ENCODE results near the gene ATE1.
A peak's percentile ranks its signal among the peaks of the same experiment; 100 is the strongest.
"Not testable (repeated sequence)": the region's sequence is repeated elsewhere in the genome, so short reads cannot be mapped to it uniquely, and the experiment has no call there.

Gene ATE1

DNA sequence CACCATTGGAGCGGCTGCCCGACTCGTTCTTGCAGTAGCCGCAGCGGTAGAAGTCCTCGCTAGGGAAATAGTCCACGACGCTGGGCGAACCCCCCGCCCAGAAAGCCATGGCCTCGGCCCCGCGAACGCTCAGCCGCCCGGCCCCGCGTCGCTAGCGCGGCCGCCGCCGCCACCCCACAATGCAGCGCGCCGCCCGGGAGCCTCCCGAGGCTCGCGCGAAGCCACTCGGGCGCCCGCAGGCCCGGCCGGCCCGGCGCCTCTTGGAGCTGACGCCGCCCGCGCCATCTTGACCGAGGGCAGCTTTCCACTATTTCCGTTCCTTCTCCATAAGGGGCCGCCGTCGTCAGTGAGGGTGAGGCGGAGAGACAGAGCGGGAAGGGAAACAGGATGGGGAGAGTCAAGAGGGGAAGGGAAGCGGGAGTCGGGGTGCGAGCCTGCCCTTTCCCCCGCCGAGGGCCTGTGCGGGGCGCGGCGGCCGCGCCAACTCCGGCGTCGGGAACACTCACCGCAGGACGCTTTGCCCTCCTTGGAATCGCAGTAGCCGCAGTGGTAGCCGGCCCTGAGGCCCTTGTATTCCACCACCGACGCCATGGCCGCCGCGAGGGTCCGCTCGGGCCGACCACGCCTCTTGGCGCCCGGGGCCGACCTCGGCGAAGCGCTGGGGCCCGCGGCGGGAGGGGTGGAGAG, at the start of gene ATE1:
TSS of gene ATE1 (minus strand) at position 191 of the 687 bp plus-strand sequence. CDS start at position 109, 82 bp downstream.
- DNase-seq: peak; percentile 72

- DNase-seq: no peak
Observed at GRCh38 chr10:121976607-121977006, 48.8 kb upstream of the ATE1 start.

- no peak for DNase-seq
Observed at GRCh38 chr10:121975295-121976086, 47.7 kb upstream of the ATE1 start.

- DNase-seq: no peak
Observed at GRCh38 chr10:121974535-121975294, 46.9 kb upstream of the ATE1 start, which contains the start of gene NSMCE4A. NSMCE4A (minus strand) TSS chr10:121975217; CDS start chr10:121975165, 52 bp downstream.

DNA sequence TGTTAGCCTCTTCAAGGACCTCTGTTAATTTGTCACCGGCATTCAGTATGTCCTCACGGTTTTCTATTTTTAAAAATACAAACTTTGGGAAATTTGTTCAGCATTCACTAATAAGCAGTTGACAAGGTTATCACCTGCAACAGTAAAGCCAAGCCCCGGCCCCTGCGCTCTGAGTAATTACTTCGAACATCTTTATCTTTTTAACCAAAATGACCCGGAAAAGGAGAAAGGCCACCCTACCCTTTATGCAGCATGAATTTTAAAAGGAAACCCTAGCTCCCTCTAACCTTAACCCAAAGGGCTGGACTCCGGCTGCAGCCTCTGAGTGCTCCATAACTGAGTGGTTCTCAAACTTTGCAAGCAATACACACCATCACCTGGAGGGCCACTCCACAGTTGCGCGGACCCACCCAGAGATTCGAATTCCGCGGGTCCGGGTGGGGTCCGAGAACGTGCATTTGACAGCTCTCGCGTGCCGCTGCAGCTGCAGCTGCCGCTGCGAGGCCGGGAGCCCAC, 46.2 kb upstream of the ATE1 start:
- DNase-seq: no peak

GRCh38 chr10:121969086-121969485, 41.3 kb upstream of the ATE1 start:
- DNase-seq: not testable (repeated sequence)

- no peak for DNase-seq
Observed at GRCh38 chr10:121965996-121966395, 38.2 kb upstream of the ATE1 start.

- DNase-seq: no peak
Observed at GRCh38 chr10:121961456-121961855, 33.6 kb upstream of the ATE1 start.

GRCh38 chr10:121959671-121960070, 31.8 kb upstream of the ATE1 start:
- no peak for DNase-seq

- DNase-seq: no peak
Observed at GRCh38 chr10:121956111-121957061, 28.6 kb upstream of the ATE1 start.

GRCh38 chr10:121952226-121952625, 24.4 kb upstream of the ATE1 start:
- DNase-seq: no peak

DNA sequence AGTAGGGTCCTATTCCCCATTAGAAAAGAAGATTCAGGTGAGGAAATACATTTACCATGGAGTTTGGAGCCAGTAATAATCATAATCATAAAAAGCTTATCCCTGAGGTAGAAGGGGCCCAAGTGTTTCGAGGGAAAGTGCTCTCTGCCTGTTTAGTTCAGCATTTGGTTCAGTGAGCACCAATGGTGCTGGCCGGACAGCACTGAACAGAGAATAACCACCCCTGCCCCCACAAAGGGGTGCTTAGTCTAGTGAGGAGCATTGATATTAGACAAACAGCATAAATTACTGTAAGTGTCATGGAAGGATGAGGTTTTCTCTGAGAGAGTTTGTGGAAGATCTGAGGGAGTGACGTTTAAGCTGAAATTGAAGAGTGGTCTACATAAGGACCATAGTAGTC, 21.6 kb upstream of the ATE1 start:
- DNase-seq: no peak

- no peak for DNase-seq
Observed at GRCh38 chr10:121949049-121949448, 21.2 kb upstream of the ATE1 start.

DNA sequence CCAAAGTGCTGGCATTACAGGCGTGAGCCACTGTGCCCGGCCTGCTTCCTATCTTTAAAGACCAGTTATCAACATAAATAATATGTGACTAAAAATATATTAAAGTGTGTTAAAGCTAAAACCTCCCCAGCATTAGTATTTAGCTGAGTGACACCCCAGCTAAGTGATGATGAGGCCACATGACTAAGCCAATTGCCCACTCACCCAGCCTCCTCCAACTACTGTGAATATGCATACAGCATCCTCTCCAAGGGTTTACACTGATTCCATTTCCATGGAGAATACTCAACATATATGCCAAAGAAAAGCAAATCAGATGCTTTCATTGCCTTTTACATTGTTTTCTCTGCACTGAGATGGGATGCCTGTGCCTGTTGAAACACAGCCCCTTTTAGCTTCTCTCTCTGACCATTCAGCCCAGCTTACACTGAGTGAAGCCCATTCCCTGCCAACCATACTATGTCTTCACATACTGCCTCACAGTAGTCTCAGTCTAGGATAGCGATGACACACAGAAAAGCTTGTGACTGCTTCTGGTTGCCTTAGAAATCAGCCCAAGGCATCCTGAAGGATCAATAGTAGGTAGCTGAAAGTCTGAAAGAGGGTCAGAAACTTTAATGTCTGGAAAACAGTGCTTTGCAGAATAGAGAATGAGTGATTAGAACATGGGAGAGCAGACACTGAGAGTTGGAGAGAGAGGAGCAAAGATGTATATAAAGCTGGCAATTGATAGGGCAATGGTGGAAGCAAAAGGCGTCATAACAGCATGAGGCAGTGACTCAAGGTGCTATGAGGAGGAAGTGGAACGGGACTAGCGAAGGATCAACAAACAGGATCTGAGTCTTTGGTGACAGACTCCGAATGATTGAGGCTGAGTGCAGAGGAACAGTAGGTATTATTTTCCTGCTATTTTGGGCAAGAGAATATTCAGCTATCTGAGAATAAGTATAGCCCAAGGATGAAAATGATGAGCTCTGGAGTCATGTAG, 19.8 kb upstream of the ATE1 start:
- DNase-seq: no peak

GRCh38 chr10:121942749-121943416, 15.1 kb upstream of the ATE1 start:
- no peak for DNase-seq

DNA sequence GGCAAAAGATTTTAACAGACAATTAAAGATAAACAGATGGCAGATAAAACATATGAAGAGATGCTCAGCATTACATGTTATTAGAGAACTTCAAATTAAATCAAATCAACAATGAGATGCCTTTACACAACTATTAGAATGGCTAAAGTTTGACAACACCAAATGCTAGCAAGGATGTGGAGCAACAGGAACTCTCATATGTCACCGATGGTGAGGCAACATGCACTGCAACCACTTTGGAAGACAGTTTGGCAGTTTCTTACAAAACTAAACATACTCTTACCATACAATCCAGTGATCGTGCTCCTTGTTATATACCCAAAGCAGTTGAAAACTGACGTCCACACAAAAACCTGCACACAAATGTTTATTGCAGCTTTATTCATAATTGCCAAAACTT, 13.7 kb upstream of the ATE1 start:
- no peak for DNase-seq

DNA sequence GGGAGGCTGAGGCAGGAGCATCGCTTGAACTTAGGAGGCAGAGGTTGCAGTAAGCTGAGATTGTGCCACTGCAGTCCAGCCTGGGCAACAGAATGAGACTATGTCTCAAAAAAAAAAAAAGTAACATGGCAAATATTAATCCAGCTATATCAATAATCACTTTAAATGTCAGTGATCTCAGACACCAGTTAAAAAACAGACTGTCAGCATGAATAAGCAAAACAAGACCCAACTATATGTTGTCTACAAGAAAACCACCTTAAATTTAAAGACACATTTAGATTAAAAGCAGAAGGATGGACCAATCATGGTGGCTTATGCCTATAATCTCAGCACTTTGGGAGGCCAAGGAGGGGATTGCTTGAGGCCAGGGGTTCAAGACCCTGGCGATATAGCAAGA, 8.5 kb upstream of the ATE1 start:
- DNase-seq: no peak

DNA sequence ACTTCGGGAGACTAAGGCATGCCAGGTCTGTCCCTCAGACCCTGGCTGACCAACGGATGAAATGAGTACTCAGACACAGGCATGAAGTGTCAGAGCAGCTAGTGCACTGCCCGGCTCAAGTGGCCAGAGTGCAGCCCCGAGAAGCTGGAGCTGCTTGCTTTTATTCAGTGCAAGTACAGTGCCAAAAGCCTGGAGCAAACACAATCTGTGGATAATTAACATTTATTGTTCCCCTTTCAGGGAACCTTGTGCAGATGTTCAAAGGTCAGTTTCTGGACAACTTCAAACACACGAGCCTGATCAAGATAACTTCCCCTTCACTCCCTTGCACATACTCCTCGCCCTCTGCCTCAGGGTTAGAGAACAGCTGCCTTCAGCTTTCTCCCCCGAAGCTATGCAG, 7.9 kb upstream of the ATE1 start:
- DNase-seq: no peak

- not testable (repeated sequence) for DNase-seq
Observed at GRCh38 chr10:121930268-121931085, 2.6 kb upstream of the ATE1 start.

Data from NCI-H2107 (cell line).